HCT116 (cell line): ENCODE results near the gene SPTLC1. TPM values are rescaled to one million over a fixed set of nuclear protein-coding genes. Genes with fewer than 3 reads are reported as not detected.

Experiments used
- ATAC-seq: fragments of 200-7000 bp; cut with Tn5 transposase; 2 replicates; pipeline ENCODE4 v1.9.1; 2020; ENCODE audit warnings: mild to moderate bottlenecking, moderate library complexity
- BruUV-seq: library from RNA; stranded (reverse); fragments of 400-500 nt; replicated peaks from 2 replicates; lab custom pipeline; 2021; lab: Mats Ljungman, UMichigan
- CTCF ChIA-PET: fragments of 300-600 bp; sonication (Branson Sonifier 250); formaldehyde crosslinking; loops from one replicate; lab custom pipeline; 2021; ENCODE audit warnings: antibody characterized with exemption; lab: Charles Lee
- POLR2A ChIA-PET: fragments of 300-600, 350-600 bp; sonication (Branson Sonifier 250); formaldehyde crosslinking; loops from one replicate; lab custom pipeline; 2021; ENCODE audit warnings: antibody characterized with exemption; lab: Charles Lee
- RAD21 ChIA-PET, 2 experiments: fragments of 300-600 bp; sonication (Branson Sonifier 250); formaldehyde crosslinking; loops; one replicate each; lab custom pipeline; 2023; ENCODE audit warnings: low total read pairs in 2 of 2; ENCODE audit not compliant: uncharacterized antibody in 2 of 2, unreplicated experiment in 2 of 2, low non-redundant PET in 1 of 2; lab: Charles Lee
- DNase-seq: peaks from one replicate; pipeline ENCODE4 v3.0.0-alpha.2; 2010; ENCODE audit warnings: low read depth, low spot score
- H2AFZ ChIP-seq: fragments of 200-600 bp; shearing (Covaris generic), sonication (generic); 2 replicates; pipeline ENCODE4 v1.6.1; 2017; ENCODE audit warnings: low read depth, mixed run types, mixed read lengths, antibody characterized with exemption, low read length; ENCODE audit not compliant: poor library complexity, severe bottlenecking
- H3K27ac ChIP-seq: 2 replicates; pipeline ENCODE4 v1.5.1; 2012; ENCODE audit warnings: low read depth, low read length
- H3K27me3 ChIP-seq: fragments of 200-600 bp; sonication (generic); 2 replicates; pipeline ENCODE4 v1.6.1; 2016; ENCODE audit warnings: mixed run types, low read length, mixed read lengths; ENCODE audit not compliant: insufficient read depth
- H3K36me3 ChIP-seq, 2 experiments: fragments of 200-500 bp in 1 of 2; fragments of 200-600 bp in 1 of 2; sonication (Bioruptor generic) in 1 of 2; sonication (generic) in 1 of 2; 2 replicates each; pipeline versions ENCODE4 v1.5.1 to v1.6.1; 2014 to 2016; ENCODE audit warnings: low read length in 2 of 2, inconsistent platforms in 1 of 2, mixed read lengths in 1 of 2, mixed run types in 1 of 2; ENCODE audit not compliant: insufficient read depth in 2 of 2, control insufficient read depth in 1 of 2
- H3K4me1 ChIP-seq, 2 experiments: fragments of 200-600 bp in 1 of 2; sonication (generic) in 1 of 2; 2 replicates each; pipeline versions ENCODE4 v1.5.1 to v1.6.1; 2012 to 2017; ENCODE audit warnings: low read length in 2 of 2, inconsistent platforms in 1 of 2, mild to moderate bottlenecking in 1 of 2, mixed read lengths in 1 of 2, mixed run types in 1 of 2, moderate library complexity in 1 of 2; ENCODE audit not compliant: insufficient read depth in 2 of 2, control insufficient read depth in 1 of 2
- H3K4me2 ChIP-seq: fragments of 200-600 bp; sonication (generic); 2 replicates; pipeline ENCODE4 v1.6.1; 2017; ENCODE audit warnings: mixed run types, low read length, mixed read lengths
- H3K4me3 ChIP-seq, 2 experiments: fragments of 200-600 bp in 1 of 2; sonication (generic) in 1 of 2; replicated peaks in 1 of 2; 2 replicates each; pipeline ENCODE4 v1.5.1; 2011 to 2016; ENCODE audit warnings: low read length in 2 of 2, control low read depth in 1 of 2, low read depth in 1 of 2, mild to moderate bottlenecking in 1 of 2, mixed read lengths in 1 of 2, mixed run types in 1 of 2
- H3K79me2 ChIP-seq: fragments of 200-600 bp; sonication (generic); 2 replicates; pipeline ENCODE4 v1.6.1; 2017; ENCODE audit warnings: mild to moderate bottlenecking, mixed run types, low read length, moderate library complexity, mixed read lengths; ENCODE audit not compliant: insufficient read depth
- H3K9ac ChIP-seq: fragments of 200-600 bp; sonication (generic); 2 replicates; pipeline ENCODE4 v1.6.1; 2016; ENCODE audit warnings: low read length, mixed read lengths
- H3K9me2 ChIP-seq: fragments of 200-600 bp; sonication (generic), shearing (Covaris generic); 2 replicates; pipeline ENCODE4 v1.6.1; 2017; ENCODE audit warnings: mixed run types, mild to moderate bottlenecking, moderate library complexity; ENCODE audit not compliant: insufficient read depth
- H3K9me3 ChIP-seq, 2 experiments: fragments of 200-500 bp in 1 of 2; fragments of 200-600 bp in 1 of 2; sonication (Bioruptor generic) in 1 of 2; sonication (generic) in 1 of 2; 2 replicates each; pipeline ENCODE4 v1.6.1; 2014 to 2017; ENCODE audit warnings: low read length in 2 of 2, mixed read lengths in 2 of 2, inconsistent platforms in 1 of 2, low read depth in 1 of 2, mild to moderate bottlenecking in 1 of 2, mixed run types in 1 of 2, moderate library complexity in 1 of 2; ENCODE audit not compliant: control insufficient read depth in 1 of 2, insufficient read depth in 1 of 2
- H4K20me1 ChIP-seq: fragments of 200-600 bp; sonication (generic), shearing (Covaris generic); 2 replicates; pipeline ENCODE4 v1.6.1; 2017; ENCODE audit warnings: mixed run types, mild to moderate bottlenecking, moderate library complexity; ENCODE audit not compliant: insufficient read depth
- CBX3 ChIP-seq: IDR thresholded peaks from 2 replicates; pipeline ENCODE4 v1.6.1; 2012; ENCODE audit warnings: low read depth
- CTCF ChIP-seq, 3 experiments: fragments of 200-600 bp in 1 of 3; sonication (generic) in 1 of 3; IDR thresholded peaks in 2 of 3; conservative IDR thresholded peaks in 1 of 3; 2 replicates each; pipeline ENCODE4 v1.5.1; 2012 to 2017; ENCODE audit warnings: low read depth in 2 of 3, low read length in 2 of 3, antibody characterized with exemption in 1 of 3, borderline replicate concordance in 1 of 3, control low read depth in 1 of 3, mild to moderate bottlenecking in 1 of 3, mixed read lengths in 1 of 3, mixed run types in 1 of 3, moderate library complexity in 1 of 3; ENCODE audit not compliant: insufficient read depth in 1 of 3
- ELF1 ChIP-seq: IDR thresholded peaks from 2 replicates; pipeline ENCODE4 v1.6.1; 2012; ENCODE audit warnings: low read depth, borderline replicate concordance
- EZH2 ChIP-seq: fragments of 200-600 bp; sonication (generic); IDR thresholded peaks from 2 replicates; pipeline ENCODE4 v1.6.1; 2017; ENCODE audit warnings: antibody characterized with exemption, mixed run types
- EZH2phosphoT487 ChIP-seq: fragments of 200-600 bp; IDR thresholded peaks from 2 replicates; pipeline ENCODE4 v1.6.1; 2018; ENCODE audit warnings: antibody characterized with exemption, borderline replicate concordance
- FOSL1 ChIP-seq: IDR thresholded peaks from 2 replicates; pipeline ENCODE4 v1.6.1; 2012; ENCODE audit warnings: low read depth
- JUND ChIP-seq: IDR thresholded peaks from 2 replicates; pipeline ENCODE4 v1.6.1; 2012
- MAX ChIP-seq: IDR thresholded peaks from 2 replicates; pipeline ENCODE4 v1.6.1; 2012
- POLR2AphosphoS5 ChIP-seq: IDR thresholded peaks from 2 replicates; pipeline ENCODE4 v1.6.1; 2011; ENCODE audit warnings: mild to moderate bottlenecking, low read depth, low read length, moderate library complexity
- REST ChIP-seq: IDR thresholded peaks from 2 replicates; pipeline ENCODE4 v1.6.1; 2012; ENCODE audit warnings: low read depth
- SP1 ChIP-seq: IDR thresholded peaks from 2 replicates; pipeline ENCODE4 v1.6.1; 2012; ENCODE audit warnings: low read depth
- SRF ChIP-seq: IDR thresholded peaks from 2 replicates; pipeline ENCODE4 v1.6.1; 2012; ENCODE audit warnings: low read depth
- TCF7L2 ChIP-seq: IDR thresholded peaks from 2 replicates; pipeline ENCODE4 v1.7.0; 2011; ENCODE audit warnings: borderline replicate concordance, inconsistent platforms; ENCODE audit not compliant: insufficient read depth, insufficient read length; ENCODE audit errors: extremely low read depth
- YY1 ChIP-seq: IDR thresholded peaks from 2 replicates; pipeline ENCODE4 v1.6.1; 2011; ENCODE audit warnings: low read length, low read depth, moderate library complexity, mild to moderate bottlenecking; ENCODE audit not compliant: insufficient replicate concordance; ENCODE audit errors: extremely low read depth
- ZBTB33 ChIP-seq: IDR thresholded peaks from 2 replicates; pipeline ENCODE4 v1.6.1; 2011; ENCODE audit warnings: mild to moderate bottlenecking, low read length, moderate library complexity; ENCODE audit not compliant: insufficient replicate concordance; ENCODE audit errors: extremely low read depth
- ZFX ChIP-seq: fragments of 450-650 bp; IDR thresholded peaks from 2 replicates; pipeline ENCODE4 v1.6.1; 2017
- ZNF274 ChIP-seq: fragments of 200-500 bp; sonication (Bioruptor generic); IDR thresholded peaks from 2 replicates; pipeline ENCODE4 v1.6.1; 2014; ENCODE audit warnings: mild to moderate bottlenecking, low read depth, low read length, inconsistent platforms
- intact Hi-C: fragments of 100-400 bp; cut with micrococcal nuclease; formaldehyde crosslinking; loops from 2 replicates; pipeline ENCODE4 v1.10.0; 2022
- total RNA-seq: library from RNA; stranded (reverse); gene quantifications from one replicate; pipeline ENCODE4 v1.2.1, GENCODE V29; 2021; ENCODE audit not compliant: unreplicated experiment
- TF ChIP-seq, protein P1 (sequence below): IDR thresholded peaks from 2 replicates; pipeline ENCODE4 v1.6.1; 2012

The SPTLC1 gene
- total RNA-seq, 1 experiment from 2014 or later = 81.7 TPM

GRCh38 chr9:92061184-92061583 is 54.0 kb downstream of the SPTLC1 start:
- H3K79me2 ChIP-seq = peaks cover 58% of the 10 kb centered on the region
- no peak overlapping the region for H3K4me3 ChIP-seq
- no peak for ATAC-seq
- H3K4me2 ChIP-seq = no peak overlapping the region
- TF ChIP-seq POLR2AphosphoS5 (no peak), ZFX (no peak), REST (no peak), JUND (no peak), ELF1 (no peak), FOSL1 (no peak), EZH2 (no peak), YY1 (no peak), TCF7L2 (no peak), SRF (no peak), SP1 (no peak), CTCF (IDR thresholded peaks at IDR 0.05 in 2 of 3, conservative IDR thresholded peaks at IDR 0.05 in 1 of 3; ENCODE audit: borderline replicate concordance in 1 of 3, insufficient read depth in 1 of 3, low read depth in 2 of 3, low read length in 2 of 3) (no peak), ZNF274 (no peak), MAX (no peak), ZBTB33 (no peak), EZH2phosphoT487 (no peak), CBX3 (no peak)
- TF ChIP-seq, protein P1, sequence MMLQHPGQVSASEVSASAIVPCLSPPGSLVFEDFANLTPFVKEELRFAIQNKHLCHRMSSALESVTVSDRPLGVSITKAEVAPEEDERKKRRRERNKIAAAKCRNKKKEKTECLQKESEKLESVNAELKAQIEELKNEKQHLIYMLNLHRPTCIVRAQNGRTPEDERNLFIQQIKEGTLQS = no peak
- TF ChIP-seq, all 23 proteins: peak for 0
- no peaks in the 10 kb centered on the region for H3K4me1 ChIP-seq
- CTCF ChIA-PET = no interaction called here
- H3K27me3 ChIP-seq = no peaks in the 10 kb centered on the region
- peaks cover 5 to 56% of the 10 kb centered on the region in 2 experiments; a peak in 3 of 4 replicates for H3K36me3 ChIP-seq
- POLR2A ChIA-PET = no interaction called here
- intact Hi-C loops = no loop called here
- H2AFZ ChIP-seq = no peak overlapping the region
- no peak overlapping the region for H3K27ac ChIP-seq
- RAD21 ChIA-PET = no interaction called here
- H3K9me3 ChIP-seq = 0 out of 4 replicates have a peak, but pooled peaks cover 0 to 4% of the 10 kb centered on the region in 2 experiments
- H4K20me1 ChIP-seq = no peaks in the 10 kb centered on the region
- no peak overlapping the region for H3K9ac ChIP-seq
- BruUV-seq = no TSS peak
- DNase-seq = no peak
- no peaks in the 10 kb centered on the region for H3K9me2 ChIP-seq
